Measurements from ENCODE around the gene CLTB.

DNA sequence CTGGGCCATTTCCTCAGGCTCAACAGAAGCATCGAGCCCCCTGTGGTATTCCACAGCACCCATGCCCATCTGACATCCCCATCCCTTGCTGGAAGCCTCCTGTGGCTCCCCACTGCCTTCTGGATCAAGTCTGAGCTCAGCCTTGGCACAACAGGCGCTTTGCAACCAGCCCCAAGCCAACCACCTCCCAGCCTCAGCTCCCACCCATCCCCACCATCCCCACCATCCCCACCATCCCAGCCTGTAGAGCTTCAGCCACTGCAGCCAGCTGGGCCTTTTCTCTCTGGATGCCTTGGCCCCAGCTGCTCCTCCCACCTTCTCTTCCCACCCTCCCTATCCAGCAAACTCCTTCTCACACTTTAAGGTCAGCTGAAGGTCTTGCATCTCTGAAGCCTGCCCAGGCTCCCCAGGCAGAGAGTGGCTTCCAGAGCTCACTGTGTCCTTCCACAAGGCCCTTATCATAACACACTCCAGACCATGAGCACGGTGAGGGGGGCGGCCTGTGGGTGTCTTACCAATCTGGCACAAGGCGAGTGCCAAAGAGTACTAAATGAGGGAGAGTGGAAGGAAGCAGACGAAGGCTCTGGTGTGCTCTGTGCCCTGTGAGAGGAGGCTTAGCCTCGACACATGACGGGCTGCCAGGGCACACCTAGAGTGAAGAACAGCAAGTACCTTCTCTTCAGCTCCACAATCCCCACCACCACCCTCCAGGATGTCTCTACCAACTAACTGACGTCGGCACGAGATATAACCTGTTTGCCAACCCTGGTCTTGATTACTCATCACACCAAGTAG is 21.3 kb downstream of the CLTB start:
- TF ChIP-seq ELF4 (IDR thresholded peaks at IDR 0.05), result no peak
- TF ChIP-seq HDGF (IDR thresholded peaks at IDR 0.05; ENCODE audit: borderline replicate concordance), result no peak
- no peak for TF ChIP-seq SP1 (IDR thresholded peaks at IDR 0.05)
- no peak for TF ChIP-seq TARDBP (IDR thresholded peaks at IDR 0.05)
- TF ChIP-seq SUZ12 (IDR thresholded peaks at IDR 0.05), result no peak
- no peak for TF ChIP-seq FOXK2 (IDR thresholded peaks at IDR 0.05)
- no peak for TF ChIP-seq FOXM1 (IDR thresholded peaks at IDR 0.05; ENCODE audit: borderline replicate concordance)
- no peak for TF ChIP-seq BHLHE40 (IDR thresholded peaks at IDR 0.05; ENCODE audit: borderline replicate concordance)
- no peak for TF ChIP-seq ARNT (IDR thresholded peaks at IDR 0.05)
- no peak for TF ChIP-seq FOXA1 (IDR thresholded peaks at IDR 0.05)
- no peak for TF ChIP-seq LEF1 (IDR thresholded peaks at IDR 0.05; ENCODE audit: borderline replicate concordance)
- no peak for TF ChIP-seq CTBP1 (IDR thresholded peaks at IDR 0.05; ENCODE audit: borderline replicate concordance)
- TF ChIP-seq PKNOX1 (IDR thresholded peaks at IDR 0.05), result no peak
